SHP77 (cell line): ENCODE measurements around the gene ARPC2.

ENCODE experiments used
- DNase-seq, 2 experiments: peaks; one replicate each; lab custom pipeline; 2025; lab: John Stamatoyannopoulos, UW

The ARPC2 gene

DNA sequence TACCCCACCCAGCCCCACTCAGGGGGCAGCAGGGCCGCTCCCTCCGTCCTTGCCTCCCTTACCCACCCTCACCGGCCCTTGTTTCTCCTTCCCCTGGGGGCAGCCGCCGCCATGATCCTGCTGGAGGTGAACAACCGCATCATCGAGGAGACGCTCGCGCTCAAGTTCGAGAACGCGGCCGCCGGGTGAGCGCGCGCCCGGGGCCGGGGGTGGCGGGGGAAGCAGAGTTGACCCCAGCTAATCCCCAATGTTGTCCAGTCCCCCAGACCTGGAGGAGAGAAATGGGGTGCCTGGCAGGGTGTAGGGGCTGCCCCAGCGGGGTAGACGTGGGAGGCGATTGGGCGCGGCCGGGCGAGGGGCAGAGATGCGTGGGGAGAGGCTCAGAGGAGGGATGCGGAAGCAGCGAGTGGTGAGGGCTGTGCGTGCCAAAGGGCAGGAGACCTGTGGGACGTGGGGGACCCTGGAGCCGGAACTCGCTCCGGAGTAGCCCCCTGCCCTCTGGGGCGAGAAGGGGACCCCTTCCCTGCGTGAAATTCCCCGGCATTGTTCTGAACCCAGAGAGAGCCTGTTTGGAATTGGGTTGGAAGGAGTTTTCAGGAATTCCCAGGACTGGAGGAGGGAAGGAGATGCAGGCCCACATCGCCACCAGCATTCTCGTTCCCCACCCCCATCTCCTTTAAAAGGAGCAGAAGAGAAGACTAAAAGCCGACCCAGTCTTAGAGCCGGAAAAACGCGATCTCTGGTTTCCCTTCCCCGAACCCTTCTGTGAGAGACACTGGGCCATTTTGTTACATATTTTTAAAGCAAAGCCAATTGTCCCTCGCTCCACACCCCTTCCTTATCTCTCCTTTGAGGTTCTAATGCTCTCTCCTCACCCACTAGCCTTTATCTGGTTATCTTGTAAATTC lies 625 bp downstream of the ARPC2 start:
- DNase-seq: peak in 1 of 2 experiments; percentile 22

DNA sequence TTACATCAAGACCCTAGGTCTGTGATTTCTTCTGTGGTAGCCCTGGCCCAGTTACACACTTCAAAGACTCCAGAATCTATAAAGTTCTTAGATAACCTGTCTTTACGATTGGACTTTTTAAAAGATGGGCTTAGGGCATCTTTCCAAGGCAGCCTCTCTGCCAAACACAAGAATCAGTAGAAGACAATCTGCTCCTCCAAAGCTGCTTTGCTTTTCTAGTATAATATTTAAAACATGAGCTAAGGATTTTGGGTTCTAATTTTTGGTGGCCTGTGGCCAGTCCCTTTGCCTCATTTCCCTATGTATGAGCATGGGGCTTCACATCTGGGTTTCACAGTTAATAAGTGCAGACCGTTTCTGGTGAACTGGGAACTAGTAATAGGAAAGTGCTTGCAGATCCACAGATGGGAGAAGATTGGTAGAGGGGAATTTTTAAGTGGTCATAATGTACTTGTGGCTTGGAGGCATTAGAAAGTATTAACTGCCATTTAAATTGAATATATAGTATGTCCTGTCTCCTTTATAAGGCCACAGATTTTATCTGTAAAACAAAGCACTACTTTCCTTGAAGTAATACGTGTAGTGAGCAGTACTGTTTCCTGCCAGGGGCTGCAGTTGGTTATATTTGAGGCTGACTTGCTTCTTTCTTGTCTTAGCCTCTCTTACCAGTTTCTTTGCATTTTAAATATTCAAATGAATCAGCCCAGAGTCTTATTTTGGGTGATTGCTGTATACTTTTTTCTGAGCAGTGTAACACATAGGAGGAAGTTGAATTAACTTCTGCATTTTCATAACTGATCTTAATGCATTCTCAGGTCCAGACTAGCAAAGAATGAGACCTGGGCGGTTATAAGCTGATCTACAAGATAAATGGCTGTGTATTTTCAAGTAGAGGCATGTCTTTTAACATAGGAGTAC lies 1.5 kb downstream of the ARPC2 start:
- no peak for DNase-seq

DNA sequence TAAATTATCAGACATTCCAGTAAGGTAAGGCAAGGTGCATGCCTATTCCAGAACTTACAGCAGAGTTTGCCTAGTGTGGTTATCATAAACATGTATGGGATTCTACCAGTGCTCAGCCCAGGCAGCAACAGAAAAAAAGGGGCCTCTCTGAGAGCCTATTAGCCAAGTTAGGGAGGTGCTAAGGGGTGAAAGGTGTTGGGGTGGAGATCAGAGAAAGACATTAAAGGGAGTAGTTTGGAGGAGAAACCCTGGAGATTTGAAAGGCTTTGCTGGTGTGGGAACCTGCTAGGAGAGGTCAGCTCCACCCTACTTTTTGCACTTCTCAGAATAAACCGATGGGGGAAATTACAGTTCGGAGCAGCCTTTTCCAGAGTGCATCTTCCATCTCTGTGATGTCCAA lies 2.9 kb downstream of the ARPC2 start:
- DNase-seq: no peak

DNA sequence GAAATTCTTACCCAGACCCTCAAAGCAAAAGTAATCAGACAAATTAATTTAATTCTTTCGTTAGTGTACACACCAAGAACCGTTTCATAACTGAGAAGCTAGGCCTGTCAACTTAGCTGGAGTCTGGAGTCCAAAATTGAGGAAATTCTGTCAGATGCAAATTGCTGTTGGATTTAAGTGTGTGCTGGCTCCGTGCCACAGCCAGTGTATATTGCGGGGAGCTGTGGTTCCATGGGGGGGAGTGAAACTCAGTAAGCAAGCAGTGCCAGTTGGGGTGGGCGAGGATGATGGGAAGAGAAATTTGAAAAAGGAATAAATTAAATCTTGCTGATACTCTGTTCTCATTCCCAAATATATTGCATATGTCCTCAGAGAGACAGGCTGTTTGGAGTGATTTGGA lies 4.0 kb downstream of the ARPC2 start:
- DNase-seq: no peak

DNA sequence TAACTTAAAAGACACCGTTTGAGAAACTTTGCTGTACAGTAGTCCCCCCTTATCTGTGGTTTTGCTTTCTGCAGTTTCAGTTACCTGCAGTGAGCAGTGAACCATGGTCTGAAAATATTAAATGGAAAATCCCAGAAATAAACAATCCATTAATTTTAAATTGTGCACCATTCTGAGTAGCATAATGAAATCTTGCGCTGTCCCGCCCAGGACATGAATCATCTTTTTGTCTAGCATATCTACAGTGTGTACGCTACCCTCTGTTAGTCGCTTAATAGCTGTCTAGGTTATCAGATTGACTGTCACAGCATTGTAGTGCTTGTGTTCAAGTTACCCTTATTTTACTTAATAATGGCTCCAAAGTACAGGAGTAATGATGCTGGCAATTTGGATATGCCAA lies 6.1 kb downstream of the ARPC2 start:
- DNase-seq: no peak

DNA sequence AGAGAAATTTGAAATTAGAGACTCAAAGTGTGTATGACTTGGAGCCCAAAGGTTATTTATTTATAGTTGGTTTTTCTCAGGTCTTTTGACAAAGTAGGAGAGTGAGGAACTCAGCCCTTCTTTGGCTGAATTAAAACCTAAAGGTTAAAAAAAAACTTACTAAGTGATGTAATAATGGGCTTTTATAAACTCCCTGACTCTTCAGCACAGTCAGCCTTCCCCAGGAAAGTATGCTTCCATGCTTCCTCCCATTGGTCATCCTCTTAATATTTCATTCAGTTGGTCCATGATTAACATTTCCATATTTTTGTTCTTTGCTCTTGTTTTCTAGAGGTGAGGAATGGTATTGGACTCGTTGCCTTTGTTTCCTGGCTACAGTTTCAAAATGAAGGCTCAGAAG lies 7.2 kb downstream of the ARPC2 start:
- no peak for DNase-seq

DNA sequence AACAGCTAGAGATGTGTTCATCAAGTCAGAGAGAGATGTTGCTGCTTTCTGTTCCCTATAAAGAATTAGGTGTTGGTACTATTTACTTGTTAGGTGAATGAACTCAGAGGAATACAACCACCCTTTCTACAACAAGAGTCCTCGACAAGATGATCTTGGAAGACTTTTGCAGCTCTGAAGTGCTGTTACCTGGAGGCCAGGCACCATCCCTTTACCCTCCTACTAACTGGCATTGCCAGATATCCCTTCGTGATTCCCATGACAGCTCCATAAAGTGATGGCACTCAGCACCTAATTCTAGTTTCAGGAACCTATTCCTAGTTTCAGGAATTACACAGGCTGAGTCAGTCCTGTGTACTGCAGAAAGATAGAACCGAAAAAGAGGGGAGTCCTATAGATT lies 9.9 kb downstream of the ARPC2 start:
- DNase-seq: no peak

DNA sequence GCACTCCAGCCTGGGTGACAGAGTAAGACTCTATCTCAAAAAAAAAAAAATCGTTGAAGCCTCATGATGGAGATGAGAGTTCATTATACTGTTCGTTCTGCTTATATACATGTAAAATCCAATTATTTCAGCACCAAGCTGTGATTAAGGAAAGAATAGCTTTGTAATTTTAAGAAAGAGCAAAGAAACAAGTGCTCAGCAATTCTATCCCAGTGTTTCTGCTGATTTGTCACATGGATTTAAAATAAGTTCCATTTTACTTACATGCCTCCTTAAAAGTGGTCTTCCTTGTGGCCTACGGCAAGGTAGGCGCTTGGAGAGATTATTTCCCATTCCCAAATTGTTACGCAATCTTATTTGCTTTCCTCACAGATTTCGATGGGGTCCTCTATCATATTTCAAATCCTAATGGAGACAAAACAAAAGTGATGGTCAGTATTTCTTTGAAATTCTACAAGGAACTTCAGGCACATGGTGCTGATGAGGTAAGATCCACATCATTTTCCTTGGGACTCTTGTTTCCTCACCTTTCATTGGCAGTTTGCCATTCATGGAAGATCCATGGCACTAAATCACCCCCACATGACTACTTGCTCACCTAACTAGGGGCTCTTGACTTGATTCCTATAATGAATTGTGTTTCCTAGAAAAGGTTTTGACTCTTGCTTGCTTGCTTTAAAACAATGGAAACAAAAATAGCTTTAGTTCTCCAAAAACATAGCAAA lies 11.5 kb downstream of the ARPC2 start:
- no peak for DNase-seq

DNA sequence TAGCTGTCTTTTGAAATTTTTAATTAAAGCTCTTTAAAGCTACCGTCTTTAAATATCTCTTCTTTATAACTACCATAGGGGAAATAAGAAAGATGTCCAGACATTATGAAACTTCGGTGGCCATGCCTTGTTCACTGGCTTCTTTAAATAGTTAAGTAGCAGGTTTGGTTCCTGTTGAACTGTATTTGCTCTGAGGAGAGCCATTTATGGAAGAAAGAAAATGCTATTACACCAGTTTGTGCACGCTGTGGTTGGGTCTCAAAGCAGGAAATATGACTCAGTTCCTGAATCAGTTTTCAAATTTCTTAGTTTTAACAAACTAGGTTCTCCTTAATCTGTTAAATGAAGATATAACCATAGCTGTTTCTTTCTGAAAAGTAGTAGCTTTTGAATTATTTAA lies 12.2 kb downstream of the ARPC2 start:
- DNase-seq: no peak

DNA sequence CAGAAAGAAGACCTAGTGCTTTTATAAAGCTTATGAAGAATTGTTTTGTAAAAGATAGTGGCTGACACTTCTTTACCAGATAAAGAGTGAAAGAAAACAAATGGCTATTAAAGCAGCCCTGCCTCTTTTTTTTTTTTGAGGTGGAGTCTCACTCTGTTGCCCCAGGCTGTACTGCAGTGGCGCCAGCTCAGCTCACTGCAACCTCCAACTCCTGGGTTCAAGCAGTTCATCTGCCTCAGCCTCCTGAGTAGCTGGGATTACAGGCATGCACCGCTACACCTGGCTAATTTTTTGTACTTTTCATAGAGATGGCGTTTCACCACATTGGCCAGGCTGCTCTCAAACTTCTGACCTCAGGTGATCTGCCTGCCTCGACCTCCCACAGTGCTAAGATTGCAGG lies 12.9 kb downstream of the ARPC2 start:
- DNase-seq: no peak

DNA sequence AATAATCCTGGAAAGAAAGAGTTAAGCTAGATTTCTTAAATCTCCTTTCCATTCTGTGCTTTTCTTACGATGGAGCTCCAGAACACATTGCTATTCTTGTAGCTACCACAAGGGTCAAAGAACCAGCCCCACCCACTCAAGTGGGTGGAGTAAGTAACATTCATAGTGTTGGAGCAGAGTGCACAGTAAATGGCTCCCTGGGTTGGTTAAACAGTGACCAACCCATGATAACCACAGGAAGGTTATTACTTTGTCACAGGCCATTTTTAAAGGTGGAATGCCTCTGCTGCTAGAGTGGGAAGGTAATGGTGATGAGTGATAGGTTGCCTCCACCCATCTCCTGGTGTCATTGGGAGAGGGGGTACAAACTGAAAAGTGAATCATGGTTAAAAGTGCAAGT lies 13.9 kb downstream of the ARPC2 start:
- DNase-seq: peak in 1 of 2 experiments; percentile 1

DNA sequence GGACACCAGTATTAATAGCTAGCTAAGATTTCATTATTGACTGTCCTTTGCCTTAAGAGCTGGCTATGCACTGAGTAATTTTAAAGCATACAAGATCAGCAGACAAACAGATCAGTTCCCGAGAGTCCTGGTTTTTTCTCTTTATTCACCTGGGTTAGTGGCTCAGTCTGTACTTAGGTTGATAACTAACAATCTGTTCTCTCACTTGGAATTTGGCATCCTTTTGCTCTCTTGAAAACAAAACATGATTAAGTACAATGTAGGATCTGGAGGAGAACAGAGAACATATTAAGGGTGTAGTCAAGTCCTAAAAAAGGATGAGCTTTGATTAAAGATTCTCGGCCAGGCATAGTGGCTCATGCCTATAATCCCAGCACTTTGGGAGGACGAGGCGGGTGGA lies 16.6 kb downstream of the ARPC2 start:
- no peak for DNase-seq

DNA sequence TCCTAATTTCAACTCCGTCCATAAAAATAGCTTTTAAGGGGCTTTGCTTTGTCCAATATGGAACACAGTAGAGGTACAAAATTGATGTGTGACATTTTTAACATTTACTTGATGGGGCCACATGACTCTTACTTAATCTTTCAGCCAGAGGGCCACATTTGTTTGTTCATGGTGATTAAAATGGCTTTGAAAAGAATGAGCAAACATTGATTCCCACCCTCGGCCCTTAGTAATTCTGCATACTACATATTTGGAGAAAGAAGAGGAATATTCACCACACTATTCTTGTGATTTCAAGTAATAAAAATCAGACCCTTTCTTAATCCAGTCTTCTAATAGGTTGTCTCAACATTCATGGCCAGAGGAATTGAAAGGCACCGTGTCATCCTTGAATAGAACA lies 17.5 kb downstream of the ARPC2 start:
- no peak for DNase-seq

DNA sequence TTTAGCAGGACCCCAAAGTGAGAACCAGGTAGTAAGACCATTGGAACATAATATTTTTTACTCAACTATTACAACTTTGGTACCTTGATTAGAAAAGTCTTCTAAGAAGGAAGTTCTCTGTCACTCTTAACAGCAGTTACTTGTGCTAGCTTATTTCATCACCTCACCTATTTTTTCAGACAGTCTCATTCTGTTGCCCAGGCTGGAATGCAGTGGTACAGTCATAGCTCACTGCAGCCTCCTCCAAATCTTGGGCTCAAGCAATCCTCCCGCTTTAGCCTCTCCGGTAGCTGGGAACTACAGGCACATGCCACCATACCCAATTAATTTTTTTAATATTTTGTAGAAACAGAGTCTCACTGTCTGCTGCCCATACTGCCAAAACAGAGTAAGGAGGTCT lies 18.0 kb downstream of the ARPC2 start:
- DNase-seq: no peak

DNA sequence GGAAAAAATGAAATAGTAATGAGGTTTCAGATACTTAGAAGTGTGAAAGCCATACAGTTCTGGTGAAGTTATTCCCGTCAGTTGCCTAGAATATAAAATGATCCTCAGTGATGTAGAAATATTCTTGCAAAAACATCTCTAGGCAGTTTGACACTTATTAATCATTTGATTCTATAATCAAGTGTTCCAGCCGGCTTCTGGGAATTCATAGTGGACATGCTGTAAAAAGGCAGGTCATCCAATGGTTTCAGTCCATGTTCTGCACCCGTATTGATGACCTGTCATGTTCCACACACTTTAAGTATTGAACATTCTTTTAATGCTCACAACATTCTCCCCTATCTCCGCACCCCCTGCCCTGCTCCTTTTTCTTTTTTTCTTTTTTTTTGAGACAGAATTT lies 19.8 kb downstream of the ARPC2 start:
- DNase-seq: no peak

DNA sequence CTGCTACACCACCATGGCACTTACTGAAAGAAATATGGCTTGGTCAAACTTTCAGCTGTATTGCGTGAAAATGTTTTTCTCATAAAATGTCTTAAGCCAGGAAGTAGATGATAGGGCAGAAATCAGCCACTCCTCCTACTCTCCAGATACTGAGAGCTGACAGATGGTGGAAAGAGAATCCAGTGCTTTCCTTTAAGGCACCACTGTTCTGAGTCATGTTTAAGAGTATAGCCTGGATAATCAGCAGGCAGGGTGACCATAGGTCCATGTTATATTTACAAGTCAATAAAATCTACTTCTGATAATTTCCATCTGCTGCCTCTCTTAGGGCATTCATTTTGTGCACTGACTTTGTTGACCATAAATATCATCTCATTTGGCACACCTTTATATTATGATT lies 21.9 kb downstream of the ARPC2 start:
- DNase-seq: no peak

DNA sequence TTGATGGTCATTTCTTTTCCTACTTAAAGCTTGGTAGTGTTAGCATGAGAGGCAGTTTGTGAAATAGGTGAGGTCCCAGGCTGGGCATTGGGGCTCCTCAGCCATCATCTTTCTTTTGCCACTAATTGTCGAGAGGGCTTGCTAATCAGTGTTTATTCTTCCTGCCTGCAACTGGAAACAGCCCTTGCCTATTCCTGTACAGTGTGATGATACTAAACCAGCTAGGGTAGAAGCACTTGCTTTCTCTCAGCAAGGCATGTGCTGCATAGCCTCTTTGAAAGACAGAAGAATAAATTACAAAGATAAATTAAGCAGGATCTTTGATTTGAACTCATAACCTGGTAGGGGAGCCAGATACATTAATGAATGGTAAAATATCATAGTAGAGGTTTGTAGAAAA lies 27.2 kb downstream of the ARPC2 start:
- DNase-seq: no peak

DNA sequence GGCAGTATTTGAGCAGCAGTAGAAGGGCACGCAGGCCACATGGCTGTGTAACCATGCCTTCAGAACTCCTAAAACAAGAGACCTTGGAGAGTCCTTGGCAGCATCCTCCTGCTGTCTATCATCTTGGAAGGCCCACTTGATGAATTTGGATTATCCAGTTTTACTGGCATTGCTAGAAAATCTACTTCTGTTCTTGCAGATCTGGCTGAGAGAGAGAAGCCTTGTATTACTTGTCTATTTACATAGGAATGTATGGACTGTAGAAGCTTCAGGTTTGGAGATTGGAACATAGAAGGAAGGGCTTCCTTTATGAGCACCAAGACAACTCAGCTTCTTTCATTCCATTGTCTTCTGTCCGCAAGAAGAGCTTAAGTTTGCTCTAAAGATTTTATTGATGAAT lies 27.7 kb downstream of the ARPC2 start:
- no peak for DNase-seq

DNA sequence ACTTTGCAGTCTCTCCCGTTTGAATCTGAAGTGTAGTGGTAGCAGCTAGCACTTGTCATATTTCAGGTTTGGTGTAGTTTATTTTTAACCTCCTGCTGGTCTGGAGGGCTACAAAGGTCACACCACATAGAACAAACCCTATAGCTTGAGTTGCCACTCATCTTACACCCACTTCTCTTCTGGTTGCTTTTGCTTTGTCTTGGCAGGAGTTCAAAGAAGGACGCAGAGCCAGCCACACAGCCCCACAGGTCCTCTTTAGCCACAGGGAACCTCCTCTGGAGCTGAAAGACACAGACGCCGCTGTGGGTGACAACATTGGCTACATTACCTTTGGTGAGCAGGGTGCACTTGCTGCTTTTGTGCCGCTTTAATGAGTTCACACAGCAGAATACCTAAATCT lies 28.2 kb downstream of the ARPC2 start:
- DNase-seq: no peak

DNA sequence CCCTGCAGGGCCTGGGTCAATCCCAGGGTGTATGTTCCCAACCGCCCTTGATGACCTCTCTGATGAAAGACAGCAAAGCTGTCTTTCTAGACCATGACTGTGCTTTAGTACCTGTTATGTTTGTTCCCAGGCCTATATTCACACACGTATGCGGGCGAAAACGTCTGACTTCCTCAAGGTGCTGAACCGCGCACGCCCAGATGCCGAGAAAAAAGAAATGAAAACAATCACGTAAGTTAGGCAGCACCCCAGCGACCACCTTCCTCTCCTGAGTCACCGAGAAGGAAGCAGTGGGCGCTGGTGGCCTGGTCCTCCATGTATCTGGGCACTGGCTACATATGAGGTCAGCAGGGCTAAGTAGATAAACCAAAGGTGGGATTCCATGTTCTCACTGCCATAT lies 32.7 kb downstream of the ARPC2 start:
- DNase-seq: no peak

DNA sequence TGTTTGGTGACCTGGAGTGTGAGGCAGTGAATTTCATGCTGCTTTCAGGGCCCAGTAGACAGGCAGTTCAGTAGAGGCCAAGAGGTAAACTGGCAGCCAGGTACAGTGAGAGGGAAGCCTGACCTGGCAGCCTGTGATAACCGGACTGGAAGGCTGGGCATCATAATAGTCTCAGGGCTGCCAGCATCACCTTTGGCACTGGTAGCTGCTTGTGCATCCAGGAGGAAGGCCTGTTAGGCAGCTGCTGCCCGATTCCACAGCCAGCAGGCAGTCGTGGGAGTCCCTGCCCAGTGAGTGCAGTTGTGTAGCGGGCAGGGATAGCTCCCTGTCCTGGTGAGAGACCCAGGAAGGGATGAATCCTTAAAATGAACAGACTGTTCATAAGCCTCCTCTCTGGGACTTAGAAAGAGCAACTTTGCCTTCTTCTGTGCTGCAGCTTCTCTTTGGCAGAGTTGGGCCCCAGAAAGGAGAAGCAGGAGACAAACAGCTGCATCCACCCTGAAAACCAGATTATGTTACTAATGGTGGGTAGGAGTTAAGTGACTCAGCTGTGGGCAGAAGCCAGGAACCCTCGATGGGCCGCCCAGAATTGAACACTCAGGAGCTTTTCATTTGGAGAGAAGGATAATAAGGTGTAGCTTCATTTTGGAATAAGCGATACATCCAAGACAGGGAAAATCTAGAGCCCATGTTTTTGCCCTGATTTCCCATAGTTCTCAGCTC lies 35.7 kb downstream of the ARPC2 start:
- no peak for DNase-seq

DNA sequence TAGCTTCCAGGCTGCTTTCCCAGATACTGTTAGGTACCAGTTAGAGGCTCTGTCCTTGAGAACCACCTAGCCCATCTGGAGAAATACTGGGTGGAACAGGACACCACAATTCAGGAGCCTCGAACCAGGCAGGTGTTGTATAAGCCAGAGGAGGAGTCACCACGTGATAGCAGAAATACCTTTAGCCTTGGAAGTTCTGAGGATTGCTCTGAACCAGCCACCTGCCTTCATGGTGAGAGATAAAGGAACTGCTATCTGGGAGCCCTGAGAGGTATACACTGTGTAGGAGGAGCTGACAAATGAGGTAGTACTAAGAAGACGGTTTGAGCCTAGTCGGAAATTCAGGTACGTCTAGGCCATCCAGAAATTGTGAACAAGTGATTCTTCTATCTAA lies 36.2 kb downstream of the ARPC2 start:
- no peak for DNase-seq
